Measurements from ENCODE around the gene PPARD. TPM values are rescaled to one million over a fixed set of nuclear protein-coding genes. Genes with fewer than 3 reads are reported as not detected.
"Not testable (repeated sequence)": the region's sequence is repeated elsewhere in the genome, so short reads cannot be mapped to it uniquely, and the experiment has no call there.

The PPARD gene
- total RNA-seq, 2 experiments from 2014 or later = 16.5 to 19.2 TPM

DNA sequence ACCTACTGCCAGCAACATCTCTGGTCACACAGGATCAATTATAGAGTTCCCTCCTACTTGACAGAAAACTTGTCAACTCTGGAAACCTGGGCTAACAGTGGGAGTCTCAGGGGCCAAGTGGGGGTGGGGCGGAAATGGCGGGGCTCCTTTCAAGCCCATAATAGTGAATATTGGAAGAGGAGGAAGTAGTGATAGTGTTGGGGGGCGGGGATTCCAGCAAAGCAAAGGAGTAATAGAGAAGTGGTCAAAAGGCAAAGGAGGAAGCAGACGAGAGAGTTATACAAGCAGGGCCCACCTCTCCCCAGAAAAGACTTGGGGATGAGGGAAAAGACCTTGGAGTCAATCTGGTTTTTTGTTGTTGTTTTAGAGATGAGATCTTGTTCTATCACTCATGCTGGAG is 42.7 kb upstream of the PPARD start:
- DNase-seq = peak; percentile 46
- peak overlapping the region; percentile 89 for H3K4me3 Mint-ChIP-seq
- POLR2A ChIA-PET = no interaction called here
- no peaks in the 10 kb centered on the region for H3K9me3 Mint-ChIP-seq (ENCODE audit: low read depth)
- CTCF ChIA-PET = interaction anchor here (0.6 to 13.9 kb wide), 6 partner anchors 9 to 171 kb away, joined by 3 to 277 read pairs (median 8); partner anchors contain the start of gene PPARD
- intact Hi-C loops (cut with DNase I, micrococcal nuclease) = loop anchor here (5.0 to 10.0 kb wide), 3 partner anchors 412 to 825 kb away; partner anchors contain the start of genes ANKS1A (in 1 of the 2), ARMC12 (in 1 of the 2) and TAF11 (in 1 of the 2)
- peaks cover 65% of the 10 kb centered on the region for H3K4me1 Mint-ChIP-seq
- H3K27ac Mint-ChIP-seq = peak overlapping the region; percentile 96
- peaks cover 28% of the 10 kb centered on the region for H3K36me3 Mint-ChIP-seq (ENCODE audit: low read depth)
- ATAC-seq = no peak
- H3K27me3 Mint-ChIP-seq = no peaks in the 10 kb centered on the region

DNA sequence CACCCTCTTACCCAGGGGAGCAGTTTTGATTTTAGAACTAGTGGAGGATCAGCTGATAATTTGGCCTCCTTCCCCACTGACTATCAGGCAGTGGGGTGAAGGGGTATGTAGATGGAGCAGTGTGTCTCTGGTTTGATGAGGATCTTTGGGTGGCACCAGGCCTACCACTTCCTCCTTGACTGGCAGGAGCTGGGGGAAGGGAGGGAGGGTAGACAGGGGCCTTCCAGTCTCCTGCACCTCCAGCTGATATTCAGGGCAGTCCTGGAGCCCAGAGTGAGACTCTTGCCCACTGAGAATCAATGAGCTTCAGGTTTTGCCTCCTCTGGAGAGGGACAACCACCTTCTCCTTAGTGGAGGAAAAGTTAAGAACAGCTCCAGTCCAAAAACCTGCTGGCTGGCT is 41.5 kb upstream of the PPARD start:
- intact Hi-C loops (cut with DNase I, micrococcal nuclease) = loop anchor here in 1 of 2 experiments (5.0 to 10.0 kb wide), 2 partner anchors 414 to 824 kb away; partner anchors contain the start of genes ANKS1A and TAF11
- peak; percentile 58 for DNase-seq
- peaks cover 68% of the 10 kb centered on the region for H3K4me1 Mint-ChIP-seq

DNA sequence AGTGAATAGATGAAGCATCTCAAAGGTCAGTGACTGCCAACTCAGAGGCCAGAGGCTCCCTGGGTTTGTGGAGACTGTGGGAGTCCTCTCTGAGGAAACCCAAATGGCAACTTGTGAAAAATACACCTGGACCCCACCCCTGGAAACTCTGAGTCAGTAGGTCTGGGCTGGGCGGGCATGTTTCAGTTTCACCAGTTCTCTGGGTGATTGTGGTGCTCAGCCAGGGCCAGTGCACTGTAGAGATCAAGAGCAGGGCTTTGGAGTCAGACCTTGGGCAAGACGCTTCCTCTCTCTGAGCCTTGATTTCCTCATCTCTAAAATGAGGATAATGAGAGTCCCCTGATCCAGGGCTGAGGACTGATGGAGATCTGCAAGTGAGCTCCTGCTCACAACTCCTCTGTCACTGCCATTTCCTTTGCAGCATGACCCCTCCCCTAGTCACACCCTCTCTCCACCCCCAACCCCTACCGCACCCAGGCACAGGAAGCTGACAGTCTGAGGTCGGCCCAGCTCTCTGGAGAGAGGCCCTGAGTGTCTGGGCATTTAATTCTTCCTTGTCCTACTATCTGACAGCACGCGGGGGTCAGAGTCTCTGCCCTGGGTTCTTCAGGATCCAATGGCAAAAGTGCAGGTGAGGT is 39.6 kb upstream of the PPARD start:
- ATAC-seq = peak; percentile 84
- H3K4me1 Mint-ChIP-seq = peaks cover 74% of the 10 kb centered on the region
- H3K27me3 Mint-ChIP-seq = no peaks in the 10 kb centered on the region
- peak overlapping the region; percentile 77 for H3K4me3 Mint-ChIP-seq
- intact Hi-C loops (cut with DNase I, micrococcal nuclease) = loop anchor here (1.0 to 10.0 kb wide), 9 partner anchors 9 to 822 kb away; partner anchors contain the start of genes ANKS1A (in 1 of the 2), FANCE (in 1 of the 2), PPARD (in 1 of the 2) and RPL10A (in 1 of the 2)
- ChIA-PET CTCF (interaction anchor here (0.6 to 3.1 kb wide), 7 partner anchors 9 to 147 kb away, joined by 3 to 18 read pairs (median 4); no protein-coding TSS in a partner anchor), POLR2A (interaction anchor here (0.7 to 1.3 kb wide), 7 partner anchors 9 to 154 kb away, joined by 3 to 7 read pairs (median 3); partner anchors contain the start of gene ZNF76)
- H3K27ac Mint-ChIP-seq = peak overlapping the region; percentile 96
- peaks cover 36% of the 10 kb centered on the region for H3K36me3 Mint-ChIP-seq (ENCODE audit: low read depth)
- no peaks in the 10 kb centered on the region for H3K9me3 Mint-ChIP-seq (ENCODE audit: low read depth)
- DNase-seq = peak; percentile 94

More for the DNA sequence above, 41.5 kb upstream of the PPARD start:
- peaks cover 28% of the 10 kb centered on the region for H3K36me3 Mint-ChIP-seq (ENCODE audit: low read depth)
- H3K9me3 Mint-ChIP-seq (ENCODE audit: low read depth) = no peaks in the 10 kb centered on the region
- H3K27me3 Mint-ChIP-seq = no peaks in the 10 kb centered on the region
- no peak for ATAC-seq
- peak overlapping the region; percentile 96 for H3K27ac Mint-ChIP-seq
- ChIA-PET CTCF (interaction anchor here (0.9 to 13.9 kb wide), 7 partner anchors 11 to 149 kb away, joined by 3 to 277 read pairs (median 4); no protein-coding TSS in a partner anchor), POLR2A (interaction anchor here (1.1 to 1.4 kb wide), 4 partner anchors 11 to 173 kb away, joined by 3 to 5 read pairs (median 4); no protein-coding TSS in a partner anchor)
- H3K4me3 Mint-ChIP-seq = peak overlapping the region; percentile 89

DNA sequence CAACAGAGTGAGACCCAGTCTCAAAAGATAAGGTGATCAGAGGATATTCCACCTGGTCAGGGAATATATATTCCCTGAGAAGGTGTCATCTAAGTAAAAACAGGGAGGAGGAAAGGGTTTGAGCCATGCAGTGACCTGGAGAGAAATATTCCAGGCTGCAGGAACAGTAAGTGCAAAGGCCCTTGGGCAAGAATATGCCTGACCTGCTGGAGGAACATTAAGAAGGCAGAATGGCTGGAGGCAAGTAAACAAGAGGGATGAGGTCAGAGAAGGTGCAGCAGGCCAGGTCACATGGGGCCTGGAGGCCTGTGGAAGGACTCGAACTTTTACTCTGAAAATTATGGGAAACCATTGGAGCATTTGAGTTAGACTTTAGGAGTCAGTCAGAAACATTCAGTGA is 38.1 kb upstream of the PPARD start:
- intact Hi-C loops (cut with DNase I, micrococcal nuclease) = loop anchor here in 1 of 2 experiments (5.0 to 10.0 kb wide), 2 partner anchors 417 to 821 kb away; partner anchors contain the start of genes ANKS1A and TAF11
- ChIA-PET CTCF (interaction anchor here (0.9 to 2.3 kb wide), 5 partner anchors 9 to 169 kb away, joined by 3 to 6 read pairs (median 4); no protein-coding TSS in a partner anchor), POLR2A (no interaction called here)
- H3K4me1 Mint-ChIP-seq = peaks cover 80% of the 10 kb centered on the region
- ATAC-seq (no peak), DNase-seq (no peak)
- H3K27ac Mint-ChIP-seq = peak overlapping the region; percentile 96
- H3K27me3 Mint-ChIP-seq = no peaks in the 10 kb centered on the region
- H3K9me3 Mint-ChIP-seq (ENCODE audit: low read depth) = no peaks in the 10 kb centered on the region
- peak overlapping the region; percentile 77 for H3K4me3 Mint-ChIP-seq
- H3K36me3 Mint-ChIP-seq (ENCODE audit: low read depth) = peaks cover 42% of the 10 kb centered on the region

DNA sequence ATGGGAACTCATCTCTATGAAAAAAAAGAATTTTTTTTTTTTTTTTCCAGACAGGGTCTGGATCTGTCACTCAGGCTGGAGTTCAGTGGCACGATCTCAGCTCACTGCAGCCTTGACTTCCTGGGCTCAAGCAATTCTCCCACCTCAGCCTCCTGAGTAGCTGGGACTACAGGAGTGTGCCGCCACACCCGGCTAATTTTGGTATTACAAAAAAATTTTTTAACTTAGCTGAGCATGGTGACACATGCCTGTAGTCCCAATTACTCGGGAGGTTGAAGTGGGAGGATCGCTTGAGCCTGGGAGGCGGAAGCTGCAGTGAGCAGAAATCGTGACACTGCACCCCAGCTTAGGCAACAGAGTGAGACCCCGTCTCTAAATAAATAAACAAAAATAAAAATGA is 37.2 kb upstream of the PPARD start:
- intact Hi-C loops (cut with DNase I, micrococcal nuclease) = loop anchor here in 1 of 2 experiments (10.0 kb wide), 1 partner anchor 820 kb away; no protein-coding TSS in a partner anchor
- ChIA-PET POLR2A (interaction anchor here (0.7 kb wide), 2 partner anchors 23 to 269 kb away, joined by 3 to 4 read pairs; no protein-coding TSS in a partner anchor), CTCF (interaction anchor here (0.6 to 2.3 kb wide), 5 partner anchors 9 to 216 kb away, joined by 3 to 6 read pairs (median 6); no protein-coding TSS in a partner anchor)
- Mint-ChIP-seq H3K27me3 (no peaks in the 10 kb centered on the region), H3K9me3 (ENCODE audit: low read depth) (no peaks in the 10 kb centered on the region), H3K4me3 (no peak overlapping the region), H3K27ac (no peak overlapping the region), H3K36me3 (ENCODE audit: low read depth) (peaks cover 42% of the 10 kb centered on the region), H3K4me1 (peaks cover 81% of the 10 kb centered on the region)
- ATAC-seq = no peak
- peak; percentile 54 for DNase-seq

DNA sequence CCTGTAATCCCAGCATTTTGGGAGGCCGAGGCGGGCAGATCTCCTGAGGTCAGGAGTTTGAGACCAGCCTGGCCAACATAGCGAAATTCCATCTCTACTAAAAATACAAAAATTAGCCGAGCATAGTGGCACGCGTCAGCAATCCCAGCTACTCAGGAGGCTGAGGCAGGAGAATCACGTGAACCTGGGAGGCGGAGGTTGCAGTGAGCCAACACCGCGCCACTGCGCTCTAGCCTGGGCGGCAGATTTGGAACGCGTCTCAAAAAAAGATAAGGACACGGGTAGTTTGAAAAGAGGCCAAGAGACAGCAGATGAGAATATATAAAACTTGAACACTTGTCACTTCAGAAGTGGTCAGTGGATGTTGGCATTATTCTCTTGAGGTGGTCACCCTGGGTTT is 35.2 kb upstream of the PPARD start:
- H3K36me3 Mint-ChIP-seq (ENCODE audit: low read depth) = peaks cover 51% of the 10 kb centered on the region
- intact Hi-C loops (cut with DNase I, micrococcal nuclease) = loop anchor here in 1 of 2 experiments (10.0 kb wide), 1 partner anchor 818 kb away; no protein-coding TSS in a partner anchor
- peak overlapping the region; percentile 20 for H3K27ac Mint-ChIP-seq

DNA sequence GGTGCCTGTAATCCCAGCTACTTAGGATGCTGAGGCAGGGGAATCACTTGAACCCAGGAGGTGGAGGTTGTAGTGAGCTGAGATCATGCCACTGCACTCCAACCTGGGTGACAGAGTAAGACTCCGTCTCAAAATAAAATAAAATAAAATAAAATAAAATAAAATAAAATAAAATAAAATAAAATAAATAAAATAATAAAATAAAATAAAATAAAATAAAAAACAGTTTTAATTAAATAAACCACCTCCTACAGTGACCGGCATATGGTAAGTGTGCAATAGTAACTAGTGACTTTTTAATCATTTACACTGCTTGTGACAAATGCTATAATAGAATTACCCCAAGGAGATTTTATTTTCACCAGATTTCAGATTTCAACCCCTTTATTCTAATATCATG is 33.8 kb upstream of the PPARD start:
- H3K27me3 Mint-ChIP-seq; H3K9me3 Mint-ChIP-seq (ENCODE audit: low read depth); ATAC-seq; POLR2A ChIA-PET; H3K4me3 Mint-ChIP-seq; H3K27ac Mint-ChIP-seq; DNase-seq: not testable (repeated sequence)
- Mint-ChIP-seq H3K4me1 (peaks cover 80% of the 10 kb centered on the region), H3K36me3 (ENCODE audit: low read depth) (peaks cover 56% of the 10 kb centered on the region)
- CTCF ChIA-PET = interaction anchor here (0.9 to 3.2 kb wide), 4 partner anchors 9 to 58 kb away, joined by 3 to 14 read pairs (median 4); no protein-coding TSS in a partner anchor
- intact Hi-C loops (cut with DNase I, micrococcal nuclease) = loop anchor here in 1 of 2 experiments (10.0 kb wide), 1 partner anchor 816 kb away; no protein-coding TSS in a partner anchor

More for the DNA sequence above, 35.2 kb upstream of the PPARD start:
- H3K27me3 Mint-ChIP-seq; ATAC-seq; H3K9me3 Mint-ChIP-seq (ENCODE audit: low read depth); POLR2A ChIA-PET; H3K4me3 Mint-ChIP-seq; DNase-seq: not testable (repeated sequence)
- H3K4me1 Mint-ChIP-seq = peaks cover 81% of the 10 kb centered on the region
- CTCF ChIA-PET = interaction anchor here (1.2 to 1.7 kb wide), 2 partner anchors 18 to 21 kb away, joined by 4 to 8 read pairs; no protein-coding TSS in a partner anchor

DNA sequence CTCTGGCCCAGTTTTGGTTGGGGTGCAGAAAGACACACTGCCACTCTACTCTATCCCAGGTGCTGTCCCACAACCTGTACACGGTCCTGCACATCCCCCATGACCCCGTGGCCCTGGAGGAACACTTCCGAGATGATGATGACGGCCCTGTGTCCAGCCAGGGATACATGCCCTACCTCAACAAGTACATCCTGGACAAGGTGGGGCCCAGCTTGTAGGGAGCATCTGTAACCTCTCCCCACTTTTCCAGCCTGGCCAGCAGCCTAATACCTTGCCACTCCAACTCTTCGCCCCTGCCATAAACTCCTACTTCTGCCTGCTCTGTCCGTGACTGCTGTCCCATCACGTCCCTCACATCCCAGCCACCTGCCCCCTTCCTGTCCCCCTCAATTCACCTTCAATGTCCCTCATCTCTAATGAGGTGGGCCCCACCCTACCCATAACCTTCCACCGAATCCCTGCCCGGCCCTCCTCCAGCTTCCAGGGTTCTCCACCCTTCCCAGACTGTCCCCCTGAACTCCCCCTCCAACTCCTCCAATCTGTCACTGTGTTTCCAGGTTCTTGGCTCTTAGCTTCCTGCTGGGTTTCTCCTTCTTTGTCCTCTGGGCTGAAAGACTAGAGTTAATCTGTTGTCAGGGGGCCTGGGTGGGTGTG is 32.6 kb upstream of the PPARD start:
- Mint-ChIP-seq H3K9me3 (ENCODE audit: low read depth) (no peaks in the 10 kb centered on the region), H3K4me1 (peaks cover 79% of the 10 kb centered on the region), H3K27me3 (no peaks in the 10 kb centered on the region), H3K36me3 (ENCODE audit: low read depth) (peaks cover 55% of the 10 kb centered on the region), H3K4me3 (peak overlapping the region; percentile 43), H3K27ac (peak overlapping the region; percentile 96)
- ATAC-seq = no peak
- intact Hi-C loops (cut with DNase I, micrococcal nuclease) = loop anchor here (1.0 to 10.0 kb wide), 2 partner anchors 11 to 815 kb away; no protein-coding TSS in a partner anchor
- ChIA-PET CTCF (interaction anchor here (0.7 to 3.2 kb wide), 8 partner anchors 8 to 194 kb away, joined by 3 to 18 read pairs (median 4); partner anchors contain the start of gene DEF6), POLR2A (no interaction called here)
- DNase-seq = no peak

DNA sequence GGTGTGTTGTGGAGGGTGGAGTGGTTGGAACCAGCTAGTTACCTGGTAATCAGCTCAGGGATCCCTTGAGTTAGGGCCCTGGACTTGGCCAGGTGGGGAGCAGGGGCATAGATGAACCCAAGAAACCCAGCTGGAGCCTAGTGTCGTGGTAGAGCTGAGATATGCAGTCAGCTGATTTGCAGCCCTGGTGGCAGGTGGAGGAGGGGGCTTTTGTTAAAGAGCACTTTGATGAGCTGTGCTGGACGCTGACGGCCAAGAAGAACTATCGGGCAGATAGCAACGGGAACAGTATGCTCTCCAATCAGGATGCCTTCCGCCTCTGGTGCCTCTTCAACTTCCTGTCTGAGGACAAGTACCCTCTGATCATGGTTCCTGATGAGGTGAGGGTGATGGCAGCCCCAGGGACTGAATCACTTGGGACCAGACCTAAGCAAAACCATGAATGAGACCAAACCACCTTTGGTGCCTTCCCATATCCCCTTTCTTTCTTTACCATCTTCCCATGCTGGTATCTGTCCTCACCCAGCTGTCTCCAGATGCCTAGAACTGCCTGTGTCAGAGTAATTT is 32.0 kb upstream of the PPARD start:
- intact Hi-C loops (cut with DNase I, micrococcal nuclease) = loop anchor here in 1 of 2 experiments (1.0 kb wide), 1 partner anchor 12 kb away; no protein-coding TSS in a partner anchor
- peak; percentile 52 for DNase-seq
- CTCF ChIA-PET = interaction anchor here (0.7 to 3.2 kb wide), 8 partner anchors 8 to 25 kb away, joined by 3 to 18 read pairs (median 4); partner anchors contain the start of gene DEF6

DNA sequence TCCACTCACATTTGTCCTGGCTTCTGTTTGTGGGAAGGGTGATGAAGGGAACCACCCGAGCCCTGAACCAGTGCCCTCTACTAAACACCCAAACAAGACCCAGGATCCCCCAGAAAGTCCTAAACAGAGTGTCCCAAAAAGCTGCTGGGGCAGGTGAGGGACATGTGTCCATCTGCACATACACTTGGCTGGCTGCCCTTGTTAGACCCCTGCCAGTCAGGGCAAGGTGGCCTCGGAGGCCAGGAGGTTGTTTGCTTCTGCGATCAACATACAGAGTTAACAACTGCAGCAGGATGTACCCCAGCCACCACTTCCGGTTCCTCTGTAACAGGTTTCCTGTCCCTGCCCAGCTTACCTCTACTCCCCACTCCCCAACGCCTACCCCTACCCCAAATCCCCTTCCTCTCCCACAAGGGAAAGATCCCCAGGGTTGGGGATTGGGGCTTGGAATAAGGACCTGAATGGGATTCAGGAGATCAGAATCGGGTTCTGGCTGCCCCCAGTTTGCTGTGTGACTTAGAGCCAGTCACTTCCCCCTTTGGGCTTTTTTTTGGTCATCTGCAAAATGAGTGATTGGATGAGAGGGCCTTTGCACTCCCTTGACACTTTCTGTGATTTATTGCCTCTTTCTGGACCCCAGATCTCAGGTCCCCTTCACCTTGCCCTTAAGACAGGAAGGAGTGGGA is 30.8 kb upstream of the PPARD start:
- H3K27ac Mint-ChIP-seq = peak overlapping the region; percentile 96
- ChIA-PET POLR2A (interaction anchor here (1.2 to 1.8 kb wide), 2 partner anchors 9 to 10 kb away, joined by 4 to 5 read pairs; no protein-coding TSS in a partner anchor), CTCF (interaction anchor here (0.8 to 3.2 kb wide), 8 partner anchors 9 to 789 kb away, joined by 3 to 18 read pairs (median 8); no protein-coding TSS in a partner anchor)
- intact Hi-C loops (cut with DNase I, micrococcal nuclease) = loop anchor here in 1 of 2 experiments (1.0 kb wide), 1 partner anchor 8 kb away; no protein-coding TSS in a partner anchor
- H3K36me3 Mint-ChIP-seq (ENCODE audit: low read depth) = peaks cover 67% of the 10 kb centered on the region
- no peaks in the 10 kb centered on the region for H3K9me3 Mint-ChIP-seq (ENCODE audit: low read depth)
- peak overlapping the region; percentile 60 for H3K4me3 Mint-ChIP-seq
- H3K4me1 Mint-ChIP-seq = peaks cover 89% of the 10 kb centered on the region
- ATAC-seq (peak; percentile 74), DNase-seq (peak; percentile 69)
- H3K27me3 Mint-ChIP-seq = no peaks in the 10 kb centered on the region

More for the DNA sequence above, 32.0 kb upstream of the PPARD start:
- peak overlapping the region; percentile 43 for H3K4me3 Mint-ChIP-seq
- H3K27ac Mint-ChIP-seq = peak overlapping the region; percentile 96
- POLR2A ChIA-PET = no interaction called here
- H3K36me3 Mint-ChIP-seq (ENCODE audit: low read depth) = peaks cover 60% of the 10 kb centered on the region
- peaks cover 85% of the 10 kb centered on the region for H3K4me1 Mint-ChIP-seq
- H3K27me3 Mint-ChIP-seq = no peaks in the 10 kb centered on the region
- H3K9me3 Mint-ChIP-seq (ENCODE audit: low read depth) = no peaks in the 10 kb centered on the region
- ATAC-seq = peak; percentile 68

All from activated CD4-positive, alpha-beta T cell treated with anti-CD3 and anti-CD28 coated beads for 36 hours (primary cell).